K562 (cell line): ENCODE measurements around the gene CCDC169. TPM values are rescaled to one million over a fixed set of nuclear protein-coding genes. Genes with fewer than 3 reads are reported as not detected.

Experiments used
- ATAC-seq: fragments of 200-7000 bp; cut with Tn5 transposase; 3 replicates; pipeline ENCODE4 v1.9.1; 2020; ENCODE audit warnings: moderate library complexity
- BruUV-seq: library from RNA; stranded (reverse); fragments of 400-500 nt; replicated peaks from 2 replicates; lab custom pipeline; 2021; lab: Mats Ljungman, UMichigan
- CTCF ChIA-PET: fragments of 300-600 bp; formaldehyde crosslinking; extraction: SDS; loops from one replicate; lab custom pipeline; 2021; ENCODE audit warnings: low intra/inter-chr PET ratio; lab: Yijun Ruan, JAX
- POLR2A ChIA-PET: fragments of 300-600, 350-650 bp; sonication (Branson Sonifier 250); formaldehyde crosslinking; extraction: SDS; loops from one replicate; lab custom pipeline; 2021; ENCODE audit warnings: antibody characterized with exemption, inconsistent platforms; lab: Yijun Ruan, JAX
- DNase-seq, 4 experiments: peaks; one replicate each; pipeline versions ENCODE4 v3.0.0 to v3.0.0-alpha.2; 2011 to 2018; ENCODE audit warnings: low spot score in 3 of 4, mixed read lengths in 3 of 4; ENCODE audit errors: extremely low read depth in 1 of 4
- FAIRE-seq: peaks from 2 replicates; lab custom pipeline; 2011; peaks lifted over from hg19 to GRCh38; lab: Jason Lieb, UNC
- H2AFZ ChIP-seq: 2 replicates; pipeline ENCODE4 v1.6.0; 2011; ENCODE audit warnings: low read depth, low read length, control low read depth, inconsistent platforms
- H3K27ac ChIP-seq: fragments of 200-600 bp; 3 replicates; pipeline ENCODE4 v1.8.0; 2011; ENCODE audit warnings: low read depth, mild to moderate bottlenecking, control low read depth, inconsistent platforms, low read length, moderate library complexity, mixed read lengths; ENCODE audit errors: extremely low read depth
- H3K27me3 ChIP-seq, 2 experiments: fragments of 300-600 bp in 1 of 2; 2 replicates in 1 of 2; 3 replicates in 1 of 2; pipeline versions ENCODE4 v1.6.0 to v1.8.0; 2011; ENCODE audit warnings: inconsistent platforms in 2 of 2, low read length in 2 of 2, mild to moderate bottlenecking in 1 of 2, mixed read lengths in 1 of 2, moderate library complexity in 1 of 2; ENCODE audit not compliant: control insufficient read depth in 2 of 2, insufficient read depth in 2 of 2
- H3K36me3 ChIP-seq: fragments of 300-600 bp; 3 replicates; pipeline ENCODE4 v1.8.0; 2011; ENCODE audit warnings: mild to moderate bottlenecking, low read length, inconsistent platforms; ENCODE audit not compliant: control insufficient read depth, insufficient read depth
- H3K4me1 ChIP-seq, 2 experiments: fragments of 200-600 bp in 1 of 2; replicated peaks in 1 of 2; 2 replicates in 1 of 2; 3 replicates in 1 of 2; pipeline versions ENCODE4 v1.5.1 to v1.8.0; 2011; ENCODE audit warnings: inconsistent platforms in 2 of 2, low read length in 2 of 2, mild to moderate bottlenecking in 1 of 2, mixed read lengths in 1 of 2, moderate library complexity in 1 of 2; ENCODE audit not compliant: control insufficient read depth in 2 of 2, insufficient read depth in 2 of 2
- H3K4me2 ChIP-seq: 2 replicates; pipeline ENCODE4 v1.6.1; 2011; ENCODE audit warnings: low read length, control low read depth, inconsistent platforms, mixed read lengths; ENCODE audit not compliant: insufficient read depth
- H3K4me3 ChIP-seq: fragments of 200-600 bp; sonication (generic), shearing (Covaris generic); 2 replicates; pipeline ENCODE4 v1.5.1; 2016; ENCODE audit warnings: control low read depth, inconsistent platforms
- H3K79me2 ChIP-seq: fragments of 200-600 bp; 3 replicates; pipeline ENCODE4 v1.8.0; 2011; ENCODE audit warnings: low read length, inconsistent platforms; ENCODE audit not compliant: control insufficient read depth, insufficient read depth
- H3K9ac ChIP-seq, 2 experiments: 2 replicates each; pipeline versions ENCODE4 v1.6.0 to v1.6.1; 2011; ENCODE audit warnings: low read depth in 2 of 2, low read length in 2 of 2, control low read depth in 1 of 2, inconsistent platforms in 1 of 2, mild to moderate bottlenecking in 1 of 2, mixed read lengths in 1 of 2; ENCODE audit not compliant: insufficient read depth in 1 of 2
- H3K9me1 ChIP-seq: one replicate; pipeline ENCODE4 v1.6.0; 2011; ENCODE audit warnings: inconsistent platforms, mild to moderate bottlenecking, low read length, moderate library complexity; ENCODE audit not compliant: control insufficient read depth, insufficient read depth
- H3K9me3 ChIP-seq: replicated peaks from 2 replicates; pipeline ENCODE4 v1.5.1; 2011; ENCODE audit warnings: low read depth, low read length, inconsistent platforms; ENCODE audit not compliant: control insufficient read depth, insufficient read depth
- H4K20me1 ChIP-seq: replicated peaks from 2 replicates; pipeline ENCODE4 v1.6.1; 2011; ENCODE audit warnings: low read length, inconsistent platforms, mixed read lengths; ENCODE audit not compliant: control insufficient read depth, insufficient read depth
- GABPB1 ChIP-seq: sonication (generic); formaldehyde crosslinking; IDR thresholded peaks from 2 replicates; pipeline ENCODE4 v1.8.0; 2022; ENCODE audit warnings: mild to moderate bottlenecking, missing genetic modification reagents
- HMG20A ChIP-seq: fragments of 450-650 bp; formaldehyde crosslinking; conservative IDR thresholded peaks from 2 replicates; pipeline ENCODE4 v1.4.0; 2020; ENCODE audit warnings: mild to moderate bottlenecking, mixed read lengths
- KLF16 ChIP-seq: IDR thresholded peaks from 2 replicates; pipeline ENCODE4 v1.6.1; 2016; ENCODE audit warnings: antibody characterized with exemption
- MTA3 ChIP-seq: fragments of 450-650 bp; formaldehyde crosslinking; IDR thresholded peaks from 2 replicates; pipeline ENCODE4 v1.6.1; 2017; ENCODE audit warnings: mild to moderate bottlenecking, borderline replicate concordance
- SMAD1 ChIP-seq: fragments of 150-350 bp; IDR thresholded peaks from 2 replicates; pipeline ENCODE4 v1.6.1; 2014; ENCODE audit warnings: low read length, low read depth; ENCODE audit not compliant: partially characterized antibody
- SRSF3 ChIP-seq: fragments of 200-400 bp; formaldehyde crosslinking; IDR thresholded peaks from 2 replicates; pipeline ENCODE4 v1.6.1; 2016; ENCODE audit warnings: mild to moderate bottlenecking, low read length, moderate library complexity; ENCODE audit not compliant: insufficient read depth
- STAT5A ChIP-seq: IDR thresholded peaks from 2 replicates; pipeline ENCODE4 v1.6.1; 2012; ENCODE audit warnings: low read length, inconsistent platforms, borderline replicate concordance
- TCF3 ChIP-seq: sonication (generic); formaldehyde crosslinking; IDR thresholded peaks from 2 replicates; pipeline ENCODE4 v1.4.0; 2020; ENCODE audit warnings: mild to moderate bottlenecking, missing genetic modification reagents
- ZC3H4 ChIP-seq: sonication (generic); formaldehyde crosslinking; IDR thresholded peaks from 2 replicates; pipeline ENCODE4 v1.9.0; 2021; ENCODE audit warnings: missing genetic modification reagents, borderline replicate concordance
- ZNF165 ChIP-seq: fragments of 250-450 bp; sonication (Bioruptor Pico); IDR thresholded peaks from 2 replicates; pipeline ENCODE4 v1.4.0; 2020; ENCODE audit warnings: borderline replicate concordance
- ZNF445 ChIP-seq: fragments of 250-450 bp; sonication (Bioruptor Pico); IDR thresholded peaks from 2 replicates; pipeline ENCODE4 v1.4.0; 2020; ENCODE audit warnings: low read depth, mild to moderate bottlenecking, moderate library complexity
- ZNF778 ChIP-seq: fragments of 450-650 bp; formaldehyde crosslinking; IDR thresholded peaks from 2 replicates; pipeline ENCODE4 v1.4.0; 2020; ENCODE audit warnings: mild to moderate bottlenecking, moderate library complexity
- WGBS: fragments of 100-300 bp; shearing (Covaris generic); methylation state at CpG from one replicate; pipeline ENCODE4 v1.1.6; 2016; ENCODE audit warnings: low coverage, mixed read lengths; ENCODE audit not compliant: insufficient coverage; ENCODE audit errors: missing lambda C conversion rate; 5-methylcytosine and 5-hydroxymethylcytosine counted together
- in situ Hi-C: fragments of 300-500 bp; cut with MboI; formaldehyde crosslinking; loops from 4 replicates; pipeline ENCODE4 v1.15.0; 2018; ENCODE audit warnings: inconsistent platforms, mixed read lengths
- intact Hi-C: fragments of 100-400 bp; cut with micrococcal nuclease; formaldehyde crosslinking; loops from 2 replicates; pipeline ENCODE4 v1.14.2; 2022
- polyA plus RNA-seq, 8 experiments: library from polyadenylated mRNA; depleted of rRNA in 4 of 8; stranded (reverse) in 5 of 8; unstranded in 3 of 8; fragments of >200 nt; fragmentation: Nextera tagmentation in 2 of 8; fragmentation: Illumina TruSeq in 1 of 8; extraction: Ambion mirVana in 2 of 8; extraction: Trizol in 1 of 8; gene quantifications; 2 replicates each; pipeline versions ENCODE4 v1.2.1 to v1.2.3, GENCODE V29; 2011 to 2014; ENCODE audit warnings: inconsistent platforms in 1 of 8, missing spikeins in 1 of 8
- total RNA-seq, 7 experiments: library from RNA; depleted of rRNA in 6 of 7; stranded (reverse); fragments of >200 nt in 6 of 7; fragmentation: Illumina TruSeq in 2 of 7; extraction: Trizol in 2 of 7; gene quantifications; 2 replicates each; pipeline versions ENCODE4 v1.2.1 to v1.2.3, GENCODE V29; 2011 to 2021; ENCODE audit warnings: low replicate concordance in 1 of 7
- TF ChIP-seq, protein P1 (sequence below): fragments of 450-650 bp; IDR thresholded peaks from 2 replicates; pipeline ENCODE4 v1.6.1; 2017; ENCODE audit warnings: antibody characterized with exemption, mild to moderate bottlenecking
- TF ChIP-seq, protein P2 (sequence below), 3 experiments: fragments of 200-800 bp in 1 of 3; sonication (Bioruptor generic) in 1 of 3; sonication (generic) in 1 of 3; formaldehyde crosslinking in 1 of 3; IDR thresholded peaks; 2 replicates each; pipeline versions ENCODE4 v1.6.1 to v1.8.0; 2016 to 2022; ENCODE audit warnings: mild to moderate bottlenecking in 2 of 3, missing compliant biosample characterization in 2 of 3, missing genetic modification characterization in 2 of 3, missing genetic modification reagents in 1 of 3
- TF ChIP-seq, protein P3 (sequence below): fragments of 250-450 bp; sonication (Bioruptor Pico); IDR thresholded peaks from 2 replicates; pipeline ENCODE4 v1.9.0; 2021; ENCODE audit warnings: mild to moderate bottlenecking

The CCDC169 gene
- total and polyA plus RNA-seq, 9 of the 15 experiments (the other 6 are each of a cell fraction or from before 2014, with no cell fraction given), result 6.8 to 22.0 (median 12.4) TPM

DNA sequence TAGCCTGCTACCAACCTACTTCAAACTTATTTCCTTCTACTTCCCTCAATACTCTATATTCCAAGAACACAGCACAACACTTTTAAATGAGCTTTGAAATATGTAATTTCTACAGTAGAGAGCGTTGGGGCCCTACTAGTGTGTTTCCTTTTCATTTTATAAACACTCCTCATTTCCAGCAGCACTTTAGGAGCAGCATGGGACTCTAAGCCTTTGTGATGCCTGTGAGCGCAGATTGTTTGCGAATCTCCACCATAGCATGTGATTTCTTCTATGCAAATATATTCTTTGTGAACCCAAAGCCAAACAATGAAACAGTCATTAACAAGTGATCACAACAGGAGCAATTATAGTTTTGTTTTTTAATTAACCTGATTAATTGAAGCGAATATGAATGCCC, 86.9 kb downstream of the CCDC169 start:
- no peak for ATAC-seq
- H3K9ac ChIP-seq, result no peak overlapping the region
- in situ Hi-C loops, result no loop called here
- H3K9me3 ChIP-seq, result peaks cover 7% of the 10 kb centered on the region
- H3K4me2 ChIP-seq, result no peak overlapping the region
- no peaks in the 10 kb centered on the region for H3K36me3 ChIP-seq
- no peak for FAIRE-seq
- peaks cover 2% of the 10 kb centered on the region; the same call in 2 of the 3 replicates for H3K79me2 ChIP-seq
- H3K4me1 ChIP-seq, result peaks cover 0 to 8% of the 10 kb centered on the region in 2 experiments; a peak in 2 of 5 replicates
- no peak overlapping the region for H3K27ac ChIP-seq
- BruUV-seq, result no TSS peak
- TF ChIP-seq TCF3 (CRISPR knock-in tag), result no peak
- TF ChIP-seq, protein P1, sequence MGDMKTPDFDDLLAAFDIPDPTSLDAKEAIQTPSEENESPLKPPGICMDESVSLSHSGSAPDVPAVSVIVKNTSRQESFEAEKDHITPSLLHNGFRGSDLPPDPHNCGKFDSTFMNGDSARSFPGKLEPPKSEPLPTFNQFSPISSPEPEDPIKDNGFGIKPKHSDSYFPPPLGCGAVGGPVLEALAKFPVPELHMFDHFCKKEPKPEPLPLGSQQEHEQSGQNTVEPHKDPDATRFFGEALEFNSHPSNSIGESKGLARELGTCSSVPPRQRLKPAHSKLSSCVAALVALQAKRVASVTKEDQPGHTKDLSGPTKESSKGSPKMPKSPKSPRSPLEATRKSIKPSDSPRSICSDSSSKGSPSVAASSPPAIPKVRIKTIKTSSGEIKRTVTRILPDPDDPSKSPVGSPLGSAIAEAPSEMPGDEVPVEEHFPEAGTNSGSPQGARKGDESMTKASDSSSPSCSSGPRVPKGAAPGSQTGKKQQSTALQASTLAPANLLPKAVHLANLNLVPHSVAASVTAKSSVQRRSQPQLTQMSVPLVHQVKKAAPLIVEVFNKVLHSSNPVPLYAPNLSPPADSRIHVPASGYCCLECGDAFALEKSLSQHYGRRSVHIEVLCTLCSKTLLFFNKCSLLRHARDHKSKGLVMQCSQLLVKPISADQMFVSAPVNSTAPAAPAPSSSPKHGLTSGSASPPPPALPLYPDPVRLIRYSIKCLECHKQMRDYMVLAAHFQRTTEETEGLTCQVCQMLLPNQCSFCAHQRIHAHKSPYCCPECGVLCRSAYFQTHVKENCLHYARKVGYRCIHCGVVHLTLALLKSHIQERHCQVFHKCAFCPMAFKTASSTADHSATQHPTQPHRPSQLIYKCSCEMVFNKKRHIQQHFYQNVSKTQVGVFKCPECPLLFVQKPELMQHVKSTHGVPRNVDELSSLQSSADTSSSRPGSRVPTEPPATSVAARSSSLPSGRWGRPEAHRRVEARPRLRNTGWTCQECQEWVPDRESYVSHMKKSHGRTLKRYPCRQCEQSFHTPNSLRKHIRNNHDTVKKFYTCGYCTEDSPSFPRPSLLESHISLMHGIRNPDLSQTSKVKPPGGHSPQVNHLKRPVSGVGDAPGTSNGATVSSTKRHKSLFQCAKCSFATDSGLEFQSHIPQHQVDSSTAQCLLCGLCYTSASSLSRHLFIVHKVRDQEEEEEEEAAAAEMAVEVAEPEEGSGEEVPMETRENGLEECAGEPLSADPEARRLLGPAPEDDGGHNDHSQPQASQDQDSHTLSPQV, result no peak
- TF ChIP-seq, protein P2, sequence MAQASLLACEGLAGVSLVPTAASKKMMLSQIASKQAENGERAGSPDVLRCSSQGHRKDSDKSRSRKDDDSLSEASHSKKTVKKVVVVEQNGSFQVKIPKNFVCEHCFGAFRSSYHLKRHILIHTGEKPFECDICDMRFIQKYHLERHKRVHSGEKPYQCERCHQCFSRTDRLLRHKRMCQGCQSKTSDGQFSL (CRISPR knock-in tag; IDR thresholded peaks at IDR 0.05), result no peak
- TF ChIP-seq, protein P2 (tag; IDR thresholded peaks at IDR 0.05), result no peak
- TF ChIP-seq HMG20A (CRISPR knock-in tag), result no peak
- no peak for TF ChIP-seq STAT5A
- TF ChIP-seq GABPB1 (CRISPR knock-in tag), result no peak
- TF ChIP-seq ZNF165 (CRISPR knock-in tag), result no peak
- no peak for TF ChIP-seq ZC3H4 (CRISPR knock-in tag)
- no peak for TF ChIP-seq SMAD1
- no peak for TF ChIP-seq MTA3
- TF ChIP-seq, protein P3, sequence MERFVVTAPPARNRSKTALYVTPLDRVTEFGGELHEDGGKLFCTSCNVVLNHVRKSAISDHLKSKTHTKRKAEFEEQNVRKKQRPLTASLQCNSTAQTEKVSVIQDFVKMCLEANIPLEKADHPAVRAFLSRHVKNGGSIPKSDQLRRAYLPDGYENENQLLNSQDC (CRISPR knock-in tag), result no peak
- no peak for TF ChIP-seq ZNF778
- TF ChIP-seq ZNF445 (CRISPR knock-in tag), result no peak
- TF ChIP-seq SRSF3, result no peak
- no peak for TF ChIP-seq KLF16
- no peaks in the 10 kb centered on the region for H4K20me1 ChIP-seq
- no peaks in the 10 kb centered on the region for H3K9me1 ChIP-seq
- DNase-seq, result no peak
- no peaks in the 10 kb centered on the region for H3K27me3 ChIP-seq
- ChIA-PET CTCF (no interaction called here), POLR2A (no interaction called here)
- WGBS, result 54% methylated on average over 4 of the region's 4 CpGs
- intact Hi-C loops, result no loop called here
- H2AFZ ChIP-seq, result no peak overlapping the region
- no peak overlapping the region for H3K4me3 ChIP-seq
